SK-N-SH treated with all-trans-retinoic acid at 6 μM for 48 hours (cell line): Measurements from ENCODE around the gene NHSL2.
"Not testable (repeated sequence)": the region's sequence is repeated elsewhere in the genome, so short reads cannot be mapped to it uniquely, and the experiment has no call there.

Experiments used
- BACH2 ChIP-seq: fragments of 250-450 bp; sonication (Bioruptor Pico); IDR thresholded peaks from 2 replicates; pipeline ENCODE4 v1.9.0; 2021; ENCODE audit warnings: mild to moderate bottlenecking, borderline replicate concordance
- GLIS3 ChIP-seq: fragments of 250-450 bp; sonication (Bioruptor Pico); IDR thresholded peaks from 2 replicates; pipeline ENCODE4 v1.5.0; 2020; ENCODE audit warnings: mild to moderate bottlenecking, moderate library complexity
- ISL1 ChIP-seq: fragments of 250-450 bp; sonication (Bioruptor Pico); IDR thresholded peaks from 2 replicates; pipeline ENCODE4 v2.1.2; 2022; ENCODE audit warnings: mild to moderate bottlenecking, moderate library complexity
- TOX ChIP-seq: fragments of 250-450 bp; sonication (Bioruptor Pico); IDR thresholded peaks from 2 replicates; pipeline ENCODE4 v1.8.0; 2021; ENCODE audit warnings: mild to moderate bottlenecking, moderate library complexity, borderline replicate concordance
- ZC3H10 ChIP-seq: fragments of 250-450 bp; sonication (Bioruptor Pico); IDR thresholded peaks from 2 replicates; pipeline ENCODE4 v1.5.1; 2021; ENCODE audit warnings: mild to moderate bottlenecking, moderate library complexity
- ZFP3 ChIP-seq: fragments of 250-450 bp; sonication (Bioruptor Pico); IDR thresholded peaks from 2 replicates; pipeline ENCODE4 v1.5.0; 2020; ENCODE audit warnings: mild to moderate bottlenecking, moderate library complexity
- ZNF70 ChIP-seq: fragments of 450-650 bp; formaldehyde crosslinking; IDR thresholded peaks from 2 replicates; pipeline ENCODE4 v1.5.0; 2020; ENCODE audit warnings: mild to moderate bottlenecking, moderate library complexity
- TF ChIP-seq, protein P1 (sequence below): fragments of 250-450 bp; sonication (Bioruptor Pico); IDR thresholded peaks from 2 replicates; pipeline ENCODE4 v1.5.1; 2020; ENCODE audit warnings: low read depth, mild to moderate bottlenecking, moderate library complexity
- TF ChIP-seq, protein P2 (sequence below): fragments of 250-450 bp; sonication (Bioruptor Pico); IDR thresholded peaks from 2 replicates; pipeline ENCODE4 v1.5.0; 2020; ENCODE audit warnings: mild to moderate bottlenecking, moderate library complexity
- TF ChIP-seq, protein P3 (sequence below): fragments of 250-450 bp; sonication (Bioruptor Pico); IDR thresholded peaks from 2 replicates; pipeline ENCODE4 v1.8.0; 2020; ENCODE audit warnings: mild to moderate bottlenecking, moderate library complexity, borderline replicate concordance

DNA sequence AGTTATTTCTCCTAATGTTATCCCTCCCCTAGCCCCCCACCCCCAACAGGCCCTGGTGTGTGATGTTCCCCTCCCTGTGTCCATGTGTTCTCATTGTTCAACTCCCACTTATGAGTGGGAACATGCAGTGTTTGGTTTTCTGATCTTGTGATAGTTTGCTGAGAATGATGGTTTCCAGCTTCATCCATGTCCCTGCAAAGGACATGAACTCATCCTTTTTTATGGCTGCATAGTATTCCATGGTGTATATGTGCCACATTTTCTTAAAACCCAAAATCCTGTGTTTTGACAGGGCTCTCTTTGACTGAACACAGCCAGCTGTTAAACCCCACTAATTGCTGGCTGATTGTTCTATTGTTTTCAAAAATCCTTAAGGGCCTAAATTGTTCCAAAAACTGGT, 53.5 kb downstream of the NHSL2 start:
- TF ChIP-seq TOX; ZC3H10; ZFP3 (CRISPR knock-in tag); ZNF70 (CRISPR knock-in tag); GLIS3 (CRISPR knock-in tag); BACH2; ISL1: not testable (repeated sequence)
- TF ChIP-seq, protein P1, sequence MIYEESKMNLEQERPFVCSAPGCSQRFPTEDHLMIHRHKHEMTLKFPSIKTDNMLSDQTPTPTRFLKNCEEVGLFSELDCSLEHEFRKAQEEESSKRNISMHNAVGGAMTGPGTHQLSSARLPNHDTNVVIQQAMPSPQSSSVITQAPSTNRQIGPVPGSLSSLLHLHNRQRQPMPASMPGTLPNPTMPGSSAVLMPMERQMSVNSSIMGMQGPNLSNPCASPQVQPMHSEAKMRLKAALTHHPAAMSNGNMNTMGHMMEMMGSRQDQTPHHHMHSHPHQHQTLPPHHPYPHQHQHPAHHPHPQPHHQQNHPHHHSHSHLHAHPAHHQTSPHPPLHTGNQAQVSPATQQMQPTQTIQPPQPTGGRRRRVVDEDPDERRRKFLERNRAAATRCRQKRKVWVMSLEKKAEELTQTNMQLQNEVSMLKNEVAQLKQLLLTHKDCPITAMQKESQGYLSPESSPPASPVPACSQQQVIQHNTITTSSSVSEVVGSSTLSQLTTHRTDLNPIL (CRISPR knock-in tag), result not testable (repeated sequence)
- TF ChIP-seq, protein P2, sequence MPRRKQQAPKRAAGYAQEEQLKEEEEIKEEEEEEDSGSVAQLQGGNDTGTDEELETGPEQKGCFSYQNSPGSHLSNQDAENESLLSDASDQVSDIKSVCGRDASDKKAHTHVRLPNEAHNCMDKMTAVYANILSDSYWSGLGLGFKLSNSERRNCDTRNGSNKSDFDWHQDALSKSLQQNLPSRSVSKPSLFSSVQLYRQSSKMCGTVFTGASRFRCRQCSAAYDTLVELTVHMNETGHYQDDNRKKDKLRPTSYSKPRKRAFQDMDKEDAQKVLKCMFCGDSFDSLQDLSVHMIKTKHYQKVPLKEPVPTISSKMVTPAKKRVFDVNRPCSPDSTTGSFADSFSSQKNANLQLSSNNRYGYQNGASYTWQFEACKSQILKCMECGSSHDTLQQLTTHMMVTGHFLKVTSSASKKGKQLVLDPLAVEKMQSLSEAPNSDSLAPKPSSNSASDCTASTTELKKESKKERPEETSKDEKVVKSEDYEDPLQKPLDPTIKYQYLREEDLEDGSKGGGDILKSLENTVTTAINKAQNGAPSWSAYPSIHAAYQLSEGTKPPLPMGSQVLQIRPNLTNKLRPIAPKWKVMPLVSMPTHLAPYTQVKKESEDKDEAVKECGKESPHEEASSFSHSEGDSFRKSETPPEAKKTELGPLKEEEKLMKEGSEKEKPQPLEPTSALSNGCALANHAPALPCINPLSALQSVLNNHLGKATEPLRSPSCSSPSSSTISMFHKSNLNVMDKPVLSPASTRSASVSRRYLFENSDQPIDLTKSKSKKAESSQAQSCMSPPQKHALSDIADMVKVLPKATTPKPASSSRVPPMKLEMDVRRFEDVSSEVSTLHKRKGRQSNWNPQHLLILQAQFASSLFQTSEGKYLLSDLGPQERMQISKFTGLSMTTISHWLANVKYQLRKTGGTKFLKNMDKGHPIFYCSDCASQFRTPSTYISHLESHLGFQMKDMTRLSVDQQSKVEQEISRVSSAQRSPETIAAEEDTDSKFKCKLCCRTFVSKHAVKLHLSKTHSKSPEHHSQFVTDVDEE, result not testable (repeated sequence)
- TF ChIP-seq, protein P3, sequence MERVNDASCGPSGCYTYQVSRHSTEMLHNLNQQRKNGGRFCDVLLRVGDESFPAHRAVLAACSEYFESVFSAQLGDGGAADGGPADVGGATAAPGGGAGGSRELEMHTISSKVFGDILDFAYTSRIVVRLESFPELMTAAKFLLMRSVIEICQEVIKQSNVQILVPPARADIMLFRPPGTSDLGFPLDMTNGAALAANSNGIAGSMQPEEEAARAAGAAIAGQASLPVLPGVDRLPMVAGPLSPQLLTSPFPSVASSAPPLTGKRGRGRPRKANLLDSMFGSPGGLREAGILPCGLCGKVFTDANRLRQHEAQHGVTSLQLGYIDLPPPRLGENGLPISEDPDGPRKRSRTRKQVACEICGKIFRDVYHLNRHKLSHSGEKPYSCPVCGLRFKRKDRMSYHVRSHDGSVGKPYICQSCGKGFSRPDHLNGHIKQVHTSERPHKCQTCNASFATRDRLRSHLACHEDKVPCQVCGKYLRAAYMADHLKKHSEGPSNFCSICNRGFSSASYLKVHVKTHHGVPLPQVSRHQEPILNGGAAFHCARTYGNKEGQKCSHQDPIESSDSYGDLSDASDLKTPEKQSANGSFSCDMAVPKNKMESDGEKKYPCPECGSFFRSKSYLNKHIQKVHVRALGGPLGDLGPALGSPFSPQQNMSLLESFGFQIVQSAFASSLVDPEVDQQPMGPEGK (CRISPR knock-in tag), result not testable (repeated sequence)
